ENCODE results near the gene TSHZ2.

TSHZ2 gene

DNA sequence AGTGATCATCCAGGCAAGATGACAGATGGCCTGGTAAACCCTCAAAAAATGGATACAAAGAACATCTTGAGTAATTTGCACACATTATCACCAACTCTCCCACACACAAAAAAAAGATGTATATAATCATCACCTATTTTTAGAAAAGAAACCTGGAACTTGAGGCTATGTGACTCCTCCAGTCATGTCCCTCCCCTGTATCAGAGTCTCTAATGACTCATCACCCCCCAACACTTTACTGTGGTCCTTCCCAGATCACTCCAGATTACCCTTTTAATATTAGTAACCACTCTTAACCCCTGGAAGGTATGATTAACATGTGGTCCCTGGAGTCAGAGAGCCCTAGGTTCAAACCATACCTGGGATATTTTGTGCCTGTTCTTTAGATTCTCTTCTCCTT is 476.7 kb downstream of the TSHZ2 start:
- H3K27ac ChIP-seq: no peak overlapping the region
- no peak for DNase-seq
- H3K27me3 ChIP-seq (replicated peaks): no peaks in the 10 kb centered on the region
- H3K36me3 ChIP-seq (replicated peaks): no peaks in the 10 kb centered on the region
- H3K4me3 ChIP-seq (ENCODE audit: low read depth, low read length): no peak overlapping the region
- in situ Hi-C loops (cut with HindIII; ENCODE audit: low pct_ligation_motif_present, low sequenced_read_pairs): no loop called here
- TF ChIP-seq, protein P1, sequence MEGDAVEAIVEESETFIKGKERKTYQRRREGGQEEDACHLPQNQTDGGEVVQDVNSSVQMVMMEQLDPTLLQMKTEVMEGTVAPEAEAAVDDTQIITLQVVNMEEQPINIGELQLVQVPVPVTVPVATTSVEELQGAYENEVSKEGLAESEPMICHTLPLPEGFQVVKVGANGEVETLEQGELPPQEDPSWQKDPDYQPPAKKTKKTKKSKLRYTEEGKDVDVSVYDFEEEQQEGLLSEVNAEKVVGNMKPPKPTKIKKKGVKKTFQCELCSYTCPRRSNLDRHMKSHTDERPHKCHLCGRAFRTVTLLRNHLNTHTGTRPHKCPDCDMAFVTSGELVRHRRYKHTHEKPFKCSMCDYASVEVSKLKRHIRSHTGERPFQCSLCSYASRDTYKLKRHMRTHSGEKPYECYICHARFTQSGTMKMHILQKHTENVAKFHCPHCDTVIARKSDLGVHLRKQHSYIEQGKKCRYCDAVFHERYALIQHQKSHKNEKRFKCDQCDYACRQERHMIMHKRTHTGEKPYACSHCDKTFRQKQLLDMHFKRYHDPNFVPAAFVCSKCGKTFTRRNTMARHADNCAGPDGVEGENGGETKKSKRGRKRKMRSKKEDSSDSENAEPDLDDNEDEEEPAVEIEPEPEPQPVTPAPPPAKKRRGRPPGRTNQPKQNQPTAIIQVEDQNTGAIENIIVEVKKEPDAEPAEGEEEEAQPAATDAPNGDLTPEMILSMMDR (IDR thresholded peaks at IDR 0.05; ENCODE audit: low read depth, low read length, missing control alignments): no peak

DNA sequence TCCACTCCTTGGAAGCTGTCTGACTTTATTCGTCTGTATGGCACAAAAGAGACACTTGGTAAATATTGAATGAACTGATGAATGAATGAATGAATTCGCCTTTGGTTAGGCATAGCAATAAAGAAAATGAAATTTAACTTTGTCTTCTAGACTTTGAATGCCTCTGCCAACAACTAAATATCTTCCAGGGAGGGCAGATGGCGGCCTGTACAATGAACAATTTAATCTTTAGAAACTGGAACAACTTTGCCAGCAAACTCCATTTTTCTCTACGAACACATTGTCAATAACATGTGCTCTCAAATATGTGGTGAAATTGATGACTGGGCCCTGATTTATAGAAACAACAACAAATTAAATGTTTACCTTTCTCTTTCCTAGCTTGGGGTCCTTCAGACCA is 480.9 kb downstream of the TSHZ2 start:
- TF ChIP-seq, protein P1 (IDR thresholded peaks at IDR 0.05; ENCODE audit: low read depth, low read length, missing control alignments): no peak
- in situ Hi-C loops (cut with HindIII; ENCODE audit: low pct_ligation_motif_present, low sequenced_read_pairs): no loop called here
- Histone ChIP-seq H3K27ac (no peak overlapping the region), H3K4me3 (ENCODE audit: low read depth, low read length) (no peak overlapping the region), H3K36me3 (replicated peaks) (no peaks in the 10 kb centered on the region), H3K27me3 (replicated peaks) (no peaks in the 10 kb centered on the region)
- no peak for DNase-seq

DNA sequence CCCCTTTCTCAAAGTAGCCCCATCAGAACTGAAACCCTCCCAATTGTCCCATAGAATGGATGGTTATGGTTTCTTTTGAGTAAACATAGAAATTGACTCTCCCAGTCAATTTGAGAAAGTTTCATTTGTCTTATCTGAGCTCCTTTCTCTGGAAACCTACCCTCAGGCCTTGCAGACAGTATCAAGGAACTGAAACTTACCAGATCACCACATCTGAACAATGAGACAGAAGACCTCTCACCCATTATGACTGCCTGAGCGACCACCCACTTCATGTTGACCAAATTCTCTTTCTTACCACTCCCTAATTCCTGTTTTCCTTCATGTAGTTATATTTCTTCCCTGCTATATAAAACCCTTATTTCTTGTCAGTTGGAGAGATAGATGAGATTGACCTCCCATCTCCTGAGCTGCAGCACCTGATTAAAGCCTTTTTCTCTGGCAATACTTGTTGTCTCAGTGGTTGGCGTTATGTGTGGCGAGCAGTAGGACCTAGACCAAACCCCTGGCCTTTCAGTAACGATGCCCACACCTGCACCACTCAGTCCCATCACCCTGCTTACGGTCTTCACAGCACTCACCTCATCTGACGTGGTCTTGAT is 482.6 kb downstream of the TSHZ2 start:
- Histone ChIP-seq H3K27me3 (replicated peaks) (no peaks in the 10 kb centered on the region), H3K36me3 (replicated peaks) (no peaks in the 10 kb centered on the region), H3K4me3 (ENCODE audit: low read depth, low read length) (no peak overlapping the region), H3K27ac (no peak overlapping the region)
- in situ Hi-C loops (cut with HindIII; ENCODE audit: low pct_ligation_motif_present, low sequenced_read_pairs): no loop called here
- DNase-seq: no peak
- TF ChIP-seq, protein P1 (IDR thresholded peaks at IDR 0.05; ENCODE audit: low read depth, low read length, missing control alignments): no peak

DNA sequence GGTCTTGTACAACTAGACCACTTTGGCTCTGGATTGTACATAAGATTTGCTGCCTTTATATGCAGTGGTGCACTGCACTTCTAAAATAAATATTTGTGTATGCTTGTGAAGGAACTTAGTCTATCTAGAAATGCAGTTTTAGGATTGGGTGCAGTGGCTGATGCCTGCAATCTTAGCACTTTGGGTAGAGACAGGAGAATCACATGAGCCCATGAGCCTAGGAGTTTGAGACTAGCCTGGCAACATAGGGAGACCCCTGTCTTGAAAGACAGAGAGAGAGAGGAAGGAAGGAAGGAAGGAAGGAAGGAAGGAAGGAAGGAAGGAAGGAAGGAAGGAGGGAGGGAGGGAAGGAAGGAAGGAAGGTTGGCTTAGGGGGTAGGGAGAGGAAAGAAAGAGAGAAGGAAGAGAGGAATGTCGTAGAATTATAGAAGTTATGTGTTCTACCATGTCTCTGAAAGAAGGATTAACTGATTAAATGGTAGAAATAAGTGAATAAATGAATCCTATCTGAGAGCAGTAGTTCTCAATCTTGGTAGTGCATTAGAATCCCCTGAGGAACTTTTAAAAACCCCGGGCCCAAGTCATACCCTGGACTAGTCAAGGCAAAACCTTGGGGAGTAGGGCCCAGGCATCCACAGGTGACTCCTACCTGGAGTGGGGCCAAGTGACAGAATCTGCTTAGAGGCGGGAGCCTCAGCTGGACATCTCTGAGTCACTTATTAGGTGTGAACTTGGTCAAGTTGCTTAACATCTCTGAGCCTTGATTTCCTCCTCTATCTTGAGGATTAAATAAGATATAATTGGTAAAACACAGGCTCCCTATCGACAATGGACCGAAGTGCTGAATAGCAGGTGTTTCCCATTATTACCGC is 491.2 kb downstream of the TSHZ2 start:
- TF ChIP-seq, protein P1 (IDR thresholded peaks at IDR 0.05; ENCODE audit: low read depth, low read length, missing control alignments): no peak
- in situ Hi-C loops (cut with HindIII; ENCODE audit: low pct_ligation_motif_present, low sequenced_read_pairs): no loop called here
- no peaks in the 10 kb centered on the region for H3K27me3 ChIP-seq (replicated peaks)
- no peak overlapping the region for H3K4me3 ChIP-seq (ENCODE audit: low read depth, low read length)
- no peak overlapping the region for H3K27ac ChIP-seq
- DNase-seq: no peak
- no peaks in the 10 kb centered on the region for H3K36me3 ChIP-seq (replicated peaks)

DNA sequence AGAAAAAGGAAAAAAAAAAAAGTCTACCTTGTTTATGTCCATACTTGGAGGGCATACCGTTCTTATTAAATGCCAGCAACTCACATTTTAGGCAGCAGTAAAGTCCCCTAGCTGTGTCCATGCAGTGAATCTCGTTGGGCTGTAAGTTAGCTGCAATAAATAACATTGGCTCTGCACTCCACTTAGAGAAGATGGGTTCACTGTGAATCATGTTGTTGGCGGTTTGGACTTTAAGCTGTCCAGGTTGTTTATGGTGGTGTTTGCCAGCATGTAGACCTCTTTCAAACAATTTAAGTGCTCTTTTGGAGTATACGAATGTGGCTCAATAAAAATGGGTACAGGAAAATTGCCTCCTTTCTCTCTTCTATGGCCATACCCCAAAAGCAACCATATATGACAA is 494.1 kb downstream of the TSHZ2 start:
- Histone ChIP-seq H3K27me3 (replicated peaks) (no peaks in the 10 kb centered on the region), H3K27ac (no peak overlapping the region), H3K4me3 (ENCODE audit: low read depth, low read length) (no peak overlapping the region), H3K36me3 (replicated peaks) (no peaks in the 10 kb centered on the region)
- no peak for DNase-seq
- in situ Hi-C loops (cut with HindIII; ENCODE audit: low pct_ligation_motif_present, low sequenced_read_pairs): no loop called here
- TF ChIP-seq, protein P1 (IDR thresholded peaks at IDR 0.05; ENCODE audit: low read depth, low read length, missing control alignments): no peak
